K562 (cell line): ENCODE measurements around the gene ZNF737. TPM values are rescaled to one million over a fixed set of nuclear protein-coding genes. Genes with fewer than 3 reads are reported as not detected.
"Not testable (repeated sequence)": the region's sequence is repeated elsewhere in the genome, so short reads cannot be mapped to it uniquely, and the experiment has no call there.

ENCODE experiments used
- ATAC-seq: fragments of 200-7000 bp; cut with Tn5 transposase; 3 replicates; pipeline ENCODE4 v1.9.1; 2020; ENCODE audit warnings: moderate library complexity
- BruUV-seq: library from RNA; stranded (reverse); fragments of 400-500 nt; replicated peaks from 2 replicates; lab custom pipeline; 2021; lab: Mats Ljungman, UMichigan
- CTCF ChIA-PET: fragments of 300-600 bp; formaldehyde crosslinking; extraction: SDS; loops from one replicate; lab custom pipeline; 2021; ENCODE audit warnings: low intra/inter-chr PET ratio; lab: Yijun Ruan, JAX
- POLR2A ChIA-PET: fragments of 300-600, 350-650 bp; sonication (Branson Sonifier 250); formaldehyde crosslinking; extraction: SDS; loops from one replicate; lab custom pipeline; 2021; ENCODE audit warnings: antibody characterized with exemption, inconsistent platforms; lab: Yijun Ruan, JAX
- DNase-seq, 4 experiments: peaks; one replicate each; pipeline versions ENCODE4 v3.0.0 to v3.0.0-alpha.2; 2011 to 2018; ENCODE audit warnings: low spot score in 3 of 4, mixed read lengths in 3 of 4; ENCODE audit errors: extremely low read depth in 1 of 4
- FAIRE-seq: peaks from 2 replicates; lab custom pipeline; 2011; peaks lifted over from hg19 to GRCh38; lab: Jason Lieb, UNC
- H2AFZ ChIP-seq: 2 replicates; pipeline ENCODE4 v1.6.0; 2011; ENCODE audit warnings: low read depth, low read length, control low read depth, inconsistent platforms
- H3K27ac ChIP-seq: fragments of 200-600 bp; 3 replicates; pipeline ENCODE4 v1.8.0; 2011; ENCODE audit warnings: low read depth, mild to moderate bottlenecking, control low read depth, inconsistent platforms, low read length, moderate library complexity, mixed read lengths; ENCODE audit errors: extremely low read depth
- H3K27me3 ChIP-seq, 2 experiments: fragments of 300-600 bp in 1 of 2; 2 replicates in 1 of 2; 3 replicates in 1 of 2; pipeline versions ENCODE4 v1.6.0 to v1.8.0; 2011; ENCODE audit warnings: inconsistent platforms in 2 of 2, low read length in 2 of 2, mild to moderate bottlenecking in 1 of 2, mixed read lengths in 1 of 2, moderate library complexity in 1 of 2; ENCODE audit not compliant: control insufficient read depth in 2 of 2, insufficient read depth in 2 of 2
- H3K36me3 ChIP-seq: fragments of 300-600 bp; 3 replicates; pipeline ENCODE4 v1.8.0; 2011; ENCODE audit warnings: mild to moderate bottlenecking, low read length, inconsistent platforms; ENCODE audit not compliant: control insufficient read depth, insufficient read depth
- H3K4me1 ChIP-seq, 2 experiments: fragments of 200-600 bp in 1 of 2; replicated peaks in 1 of 2; 2 replicates in 1 of 2; 3 replicates in 1 of 2; pipeline versions ENCODE4 v1.5.1 to v1.8.0; 2011; ENCODE audit warnings: inconsistent platforms in 2 of 2, low read length in 2 of 2, mild to moderate bottlenecking in 1 of 2, mixed read lengths in 1 of 2, moderate library complexity in 1 of 2; ENCODE audit not compliant: control insufficient read depth in 2 of 2, insufficient read depth in 2 of 2
- H3K4me2 ChIP-seq: 2 replicates; pipeline ENCODE4 v1.6.1; 2011; ENCODE audit warnings: low read length, control low read depth, inconsistent platforms, mixed read lengths; ENCODE audit not compliant: insufficient read depth
- H3K4me3 ChIP-seq: fragments of 200-600 bp; sonication (generic), shearing (Covaris generic); 2 replicates; pipeline ENCODE4 v1.5.1; 2016; ENCODE audit warnings: control low read depth, inconsistent platforms
- H3K79me2 ChIP-seq: fragments of 200-600 bp; 3 replicates; pipeline ENCODE4 v1.8.0; 2011; ENCODE audit warnings: low read length, inconsistent platforms; ENCODE audit not compliant: control insufficient read depth, insufficient read depth
- H3K9ac ChIP-seq, 2 experiments: 2 replicates each; pipeline versions ENCODE4 v1.6.0 to v1.6.1; 2011; ENCODE audit warnings: low read depth in 2 of 2, low read length in 2 of 2, control low read depth in 1 of 2, inconsistent platforms in 1 of 2, mild to moderate bottlenecking in 1 of 2, mixed read lengths in 1 of 2; ENCODE audit not compliant: insufficient read depth in 1 of 2
- H3K9me1 ChIP-seq: one replicate; pipeline ENCODE4 v1.6.0; 2011; ENCODE audit warnings: inconsistent platforms, mild to moderate bottlenecking, low read length, moderate library complexity; ENCODE audit not compliant: control insufficient read depth, insufficient read depth
- H3K9me3 ChIP-seq: replicated peaks from 2 replicates; pipeline ENCODE4 v1.5.1; 2011; ENCODE audit warnings: low read depth, low read length, inconsistent platforms; ENCODE audit not compliant: control insufficient read depth, insufficient read depth
- H4K20me1 ChIP-seq: replicated peaks from 2 replicates; pipeline ENCODE4 v1.6.1; 2011; ENCODE audit warnings: low read length, inconsistent platforms, mixed read lengths; ENCODE audit not compliant: control insufficient read depth, insufficient read depth
- RERE ChIP-seq: sonication (generic); formaldehyde crosslinking; IDR thresholded peaks from 2 replicates; pipeline ENCODE4 v1.8.0; 2023; ENCODE audit warnings: missing genetic modification reagents, mild to moderate bottlenecking, borderline replicate concordance
- SMAD1 ChIP-seq: fragments of 150-350 bp; IDR thresholded peaks from 2 replicates; pipeline ENCODE4 v1.6.1; 2014; ENCODE audit warnings: low read length, low read depth; ENCODE audit not compliant: partially characterized antibody
- ZNF77 ChIP-seq: fragments of 250-450 bp; sonication (Bioruptor Pico); IDR thresholded peaks from 2 replicates; pipeline ENCODE4 v1.5.0; 2020
- WGBS: fragments of 100-300 bp; shearing (Covaris generic); methylation state at CpG from one replicate; pipeline ENCODE4 v1.1.6; 2016; ENCODE audit warnings: low coverage, mixed read lengths; ENCODE audit not compliant: insufficient coverage; ENCODE audit errors: missing lambda C conversion rate; 5-methylcytosine and 5-hydroxymethylcytosine counted together
- in situ Hi-C: fragments of 300-500 bp; cut with MboI; formaldehyde crosslinking; loops from 4 replicates; pipeline ENCODE4 v1.15.0; 2018; ENCODE audit warnings: inconsistent platforms, mixed read lengths
- intact Hi-C: fragments of 100-400 bp; cut with micrococcal nuclease; formaldehyde crosslinking; loops from 2 replicates; pipeline ENCODE4 v1.14.2; 2022
- polyA plus RNA-seq, 8 experiments: library from polyadenylated mRNA; depleted of rRNA in 4 of 8; stranded (reverse) in 5 of 8; unstranded in 3 of 8; fragments of >200 nt; fragmentation: Nextera tagmentation in 2 of 8; fragmentation: Illumina TruSeq in 1 of 8; extraction: Ambion mirVana in 2 of 8; extraction: Trizol in 1 of 8; gene quantifications; 2 replicates each; pipeline versions ENCODE4 v1.2.1 to v1.2.3, GENCODE V29; 2011 to 2014; ENCODE audit warnings: inconsistent platforms in 1 of 8, missing spikeins in 1 of 8
- total RNA-seq, 7 experiments: library from RNA; depleted of rRNA in 6 of 7; stranded (reverse); fragments of >200 nt in 6 of 7; fragmentation: Illumina TruSeq in 2 of 7; extraction: Trizol in 2 of 7; gene quantifications; 2 replicates each; pipeline versions ENCODE4 v1.2.1 to v1.2.3, GENCODE V29; 2011 to 2021; ENCODE audit warnings: low replicate concordance in 1 of 7

Gene ZNF737
- total and polyA plus RNA-seq, 9 of the 15 experiments (the other 6 are each of a cell fraction or from before 2014, with no cell fraction given) = 0.01 to 0.32 (median 0.10) TPM; not detected in 1

GRCh38 chr19:20565321-20566018 lies at the start of gene ZNF737 (continued):
- TF ChIP-seq ZNF77 (CRISPR knock-in tag) = no peak
- TF ChIP-seq SMAD1 = no peak
- no peak for TF ChIP-seq RERE (CRISPR knock-in tag)

- in situ Hi-C loops, BruUV-seq, H3K9ac ChIP-seq, CTCF ChIA-PET, H3K79me2 ChIP-seq, POLR2A ChIA-PET, H4K20me1 ChIP-seq, H3K4me3 ChIP-seq, DNase-seq, H3K27me3 ChIP-seq, H3K9me3 ChIP-seq, H3K27ac ChIP-seq, intact Hi-C loops, H2AFZ ChIP-seq, H3K4me2 ChIP-seq, H3K9me1 ChIP-seq, FAIRE-seq, ATAC-seq, H3K36me3 ChIP-seq, H3K4me1 ChIP-seq: not testable (repeated sequence)
- WGBS = 0% methylated on average over 4 of the region's 4 CpGs
These were observed 49.4 kb upstream of the ZNF737 start for GRCh38 chr19:20614971-20615370.
